ENCODE results near the gene TOMM70.
"Not testable (repeated sequence)": the region's sequence is repeated elsewhere in the genome, so short reads cannot be mapped to it uniquely, and the experiment has no call there.

Gene TOMM70

GRCh38 chr3:100364421-100364820, 36.5 kb downstream of the TOMM70 start:
- no peak for DNase-seq (ENCODE audit: low spot score)

GRCh38 chr3:100361897-100362296, 39.0 kb downstream of the TOMM70 start:
- DNase-seq (ENCODE audit: low spot score) = no peak

GRCh38 chr3:100360757-100361496, 40.0 kb downstream of the TOMM70 start:
- DNase-seq (ENCODE audit: low spot score) = no peak

- no peak for DNase-seq (ENCODE audit: low spot score)
Measured at GRCh38 chr3:100359035-100359434, 41.9 kb downstream of the TOMM70 start.

GRCh38 chr3:100358413-100358812, 42.5 kb downstream of the TOMM70 start:
- DNase-seq (ENCODE audit: low spot score) = no peak

- DNase-seq (ENCODE audit: low spot score) = no peak
Measured at GRCh38 chr3:100354850-100355249, 46.0 kb downstream of the TOMM70 start.

- DNase-seq (ENCODE audit: low spot score) = no peak
Measured at GRCh38 chr3:100352296-100353231, 48.3 kb downstream of the TOMM70 start.

- not testable (repeated sequence) for DNase-seq (ENCODE audit: low spot score)
Measured at GRCh38 chr3:100351770-100352169, 49.1 kb downstream of the TOMM70 start.

GRCh38 chr3:100348727-100349126, 52.2 kb downstream of the TOMM70 start:
- no peak for DNase-seq (ENCODE audit: low spot score)

- DNase-seq (ENCODE audit: low spot score) = no peak
Measured at GRCh38 chr3:100340527-100340926, 60.4 kb downstream of the TOMM70 start.

- no peak for DNase-seq (ENCODE audit: low spot score)
Measured at GRCh38 chr3:100339786-100340185, 61.1 kb downstream of the TOMM70 start.

- DNase-seq (ENCODE audit: low spot score) = no peak
Measured at GRCh38 chr3:100338911-100339310, 62.0 kb downstream of the TOMM70 start.

GRCh38 chr3:100336229-100336628, 64.7 kb downstream of the TOMM70 start:
- DNase-seq (ENCODE audit: low spot score) = not testable (repeated sequence)

- peak; percentile 7 for DNase-seq (ENCODE audit: low spot score)
Measured at GRCh38 chr3:100335434-100335833, 65.5 kb downstream of the TOMM70 start.

GRCh38 chr3:100334488-100335351, 66.2 kb downstream of the TOMM70 start, which contains the start of gene NIT2:
Gene NIT2 (plus strand): TSS chr3:100334757. CDS start chr3:100334792, 35 bp downstream.
- DNase-seq (ENCODE audit: low spot score) = peak; percentile 96

GRCh38 chr3:100333970-100334487, 66.9 kb downstream of the TOMM70 start:
- DNase-seq (ENCODE audit: low spot score) = no peak

GRCh38 chr3:100333051-100333450, 67.8 kb downstream of the TOMM70 start:
- no peak for DNase-seq (ENCODE audit: low spot score)

GRCh38 chr3:100331660-100332059, 69.2 kb downstream of the TOMM70 start:
- no peak for DNase-seq (ENCODE audit: low spot score)

- DNase-seq (ENCODE audit: low spot score) = no peak
Measured at GRCh38 chr3:100330651-100331050, 70.2 kb downstream of the TOMM70 start.

- no peak for DNase-seq (ENCODE audit: low spot score)
Measured at GRCh38 chr3:100329800-100330489, 70.9 kb downstream of the TOMM70 start.

GRCh38 chr3:100327377-100327776, 73.5 kb downstream of the TOMM70 start:
- DNase-seq (ENCODE audit: low spot score) = not testable (repeated sequence)
